IMR-90 (cell line): ENCODE measurements around the gene KCNK5. TPM values are rescaled to one million over a fixed set of nuclear protein-coding genes. Genes with fewer than 3 reads are reported as not detected.

Experiments used
- ATAC-seq: fragments of 200-7000 bp; cut with Tn5 transposase; 2 replicates; pipeline ENCODE4 v1.9.1; 2020; ENCODE audit warnings: low read depth, mild to moderate bottlenecking, moderate library complexity
- BruUV-seq: library from RNA; stranded (reverse); fragments of 400-500 nt; replicated peaks from 2 replicates; lab custom pipeline; 2021; lab: Mats Ljungman, UMichigan
- CTCF ChIA-PET: fragments of 300-600 bp; formaldehyde crosslinking; extraction: SDS; loops from one replicate; lab custom pipeline; 2021; ENCODE audit warnings: antibody characterized with exemption; lab: Yijun Ruan, JAX
- POLR2A ChIA-PET: fragments of 300-600 bp; sonication (Branson Sonifier 250); formaldehyde crosslinking; loops from one replicate; lab custom pipeline; 2022; ENCODE audit warnings: antibody characterized with exemption; ENCODE audit not compliant: unreplicated experiment; lab: Charles Lee
- DNase-seq: peaks from one replicate; pipeline ENCODE4 v3.0.0; 2013
- H2AFZ ChIP-seq: replicated peaks from 2 replicates; pipeline ENCODE3; 2013; ENCODE audit warnings: low read length, mild to moderate bottlenecking; ENCODE audit not compliant: poor library complexity
- H2AK5ac ChIP-seq: 2 replicates; pipeline ENCODE4 v1.6.1; 2013; ENCODE audit warnings: low read depth, low read length, inconsistent platforms
- H2AK9ac ChIP-seq: replicated peaks from 2 replicates; pipeline ENCODE3; 2013; ENCODE audit warnings: mild to moderate bottlenecking, low read depth, low read length, moderate library complexity; ENCODE audit not compliant: poor library complexity
- H2BK120ac ChIP-seq: 2 replicates; pipeline ENCODE4 v1.6.1; 2013; ENCODE audit warnings: low read depth, low read length, inconsistent platforms
- H2BK15ac ChIP-seq: 3 replicates; pipeline ENCODE4 v1.6.1; 2013; ENCODE audit warnings: low read depth, low read length, inconsistent platforms
- H2BK20ac ChIP-seq: 2 replicates; pipeline ENCODE4 v1.6.1; 2013; ENCODE audit warnings: low read depth, mild to moderate bottlenecking, inconsistent platforms, low read length, moderate library complexity
- H2BK5ac ChIP-seq: 2 replicates; pipeline ENCODE4 v1.6.1; 2013; ENCODE audit warnings: mild to moderate bottlenecking, low read depth, low read length, inconsistent platforms; ENCODE audit not compliant: poor library complexity, severe bottlenecking
- H3K14ac ChIP-seq: replicated peaks from 2 replicates; pipeline ENCODE4 v1.6.1; 2013; ENCODE audit warnings: low read depth, low read length, inconsistent platforms
- H3K18ac ChIP-seq: 2 replicates; pipeline ENCODE4 v1.6.1; 2013; ENCODE audit warnings: low read depth, low read length, control low read depth
- H3K23ac ChIP-seq: 2 replicates; pipeline ENCODE4 v1.6.1; 2013; ENCODE audit warnings: low read depth, low read length, inconsistent platforms
- H3K27ac ChIP-seq: 2 replicates; pipeline ENCODE4 v1.5.1; 2013; ENCODE audit warnings: mild to moderate bottlenecking, control low read depth, low read length; ENCODE audit not compliant: insufficient read depth
- H3K27me3 ChIP-seq: 2 replicates; pipeline ENCODE4 v1.6.1; 2013; ENCODE audit warnings: low read length; ENCODE audit not compliant: control insufficient read depth, insufficient read depth
- H3K36me3 ChIP-seq: 2 replicates; pipeline ENCODE4 v1.6.1; 2013; ENCODE audit warnings: low read length, mixed read lengths; ENCODE audit not compliant: control insufficient read depth, insufficient read depth
- H3K4ac ChIP-seq: 2 replicates; pipeline ENCODE4 v1.6.1; 2013; ENCODE audit warnings: low read depth, low read length, inconsistent platforms
- H3K4me1 ChIP-seq: 2 replicates; pipeline ENCODE4 v1.6.1; 2013; ENCODE audit warnings: low read length, mixed read lengths; ENCODE audit not compliant: control insufficient read depth, insufficient read depth
- H3K4me2 ChIP-seq: 2 replicates; pipeline ENCODE4 v1.6.1; 2013; ENCODE audit warnings: low read depth, mild to moderate bottlenecking, control low read depth, low read length, moderate library complexity
- H3K4me3 ChIP-seq: 2 replicates; pipeline ENCODE4 v1.5.1; 2013; ENCODE audit warnings: low read depth, mild to moderate bottlenecking, control low read depth, low read length, moderate library complexity; ENCODE audit not compliant: insufficient read depth
- H3K56ac ChIP-seq: 2 replicates; pipeline ENCODE4 v1.6.1; 2013; ENCODE audit warnings: low read length, inconsistent platforms; ENCODE audit not compliant: insufficient read depth; ENCODE audit errors: extremely low read depth
- H3K79me1 ChIP-seq, 2 experiments: 2 replicates each; pipeline ENCODE4 v1.6.1; 2013; ENCODE audit warnings: low read length in 2 of 2, inconsistent platforms in 1 of 2, low read depth in 1 of 2
- H3K9ac ChIP-seq: 2 replicates; pipeline ENCODE4 v1.6.1; 2013; ENCODE audit warnings: low read depth, low read length, control low read depth
- H3K9me1 ChIP-seq: 2 replicates; pipeline ENCODE4 v1.6.1; 2013; ENCODE audit warnings: low read length, inconsistent platforms; ENCODE audit not compliant: insufficient read depth
- H3K9me3 ChIP-seq: 2 replicates; pipeline ENCODE4 v1.6.1; 2013; ENCODE audit warnings: low read length; ENCODE audit not compliant: control insufficient read depth, insufficient read depth
- H4K20me1 ChIP-seq: 2 replicates; pipeline ENCODE4 v1.6.1; 2013; ENCODE audit warnings: low read length, inconsistent platforms; ENCODE audit not compliant: insufficient read depth
- H4K5ac ChIP-seq: 2 replicates; pipeline ENCODE4 v1.6.1; 2013; ENCODE audit warnings: mild to moderate bottlenecking, low read depth, low read length, control low read depth
- H4K8ac ChIP-seq, 2 experiments: 2 replicates each; pipeline ENCODE4 v1.6.1; 2013; ENCODE audit warnings: low read depth in 2 of 2, low read length in 2 of 2, control low read depth in 1 of 2, inconsistent platforms in 1 of 2
- H4K91ac ChIP-seq: 2 replicates; pipeline ENCODE4 v1.6.1; 2013; ENCODE audit warnings: low read depth, low read length, inconsistent platforms; ENCODE audit not compliant: insufficient read depth
- CEBPB ChIP-seq: IDR thresholded peaks from 2 replicates; pipeline ENCODE4 v1.6.1; 2012; ENCODE audit warnings: low read depth, low read length, improper control_type of control experiment
- CTCF ChIP-seq: conservative IDR thresholded peaks from 2 replicates; pipeline ENCODE4 v1.5.1; 2012; ENCODE audit warnings: mild to moderate bottlenecking, low read depth, low read length, improper control_type of control experiment
- FOS ChIP-seq: fragments of 150-350 bp; IDR thresholded peaks from 2 replicates; pipeline ENCODE4 v1.6.1; 2016; ENCODE audit warnings: low read depth, low read length
- NFE2L2 ChIP-seq: fragments of 150-350 bp; IDR thresholded peaks from 2 replicates; pipeline ENCODE4 v1.6.1; 2016; ENCODE audit warnings: low read depth, mild to moderate bottlenecking, low read length
- RAD21 ChIP-seq: IDR thresholded peaks from 2 replicates; pipeline ENCODE4 v1.6.1; 2012; ENCODE audit warnings: low read length, improper control_type of control experiment
- RCOR1 ChIP-seq: IDR thresholded peaks from 2 replicates; pipeline ENCODE4 v1.6.1; 2012; ENCODE audit warnings: mild to moderate bottlenecking, low read length, improper control_type of control experiment; ENCODE audit not compliant: insufficient replicate concordance
- SMC3 ChIP-seq: fragments of 150-350 bp; IDR thresholded peaks from 2 replicates; pipeline ENCODE4 v1.6.1; 2016; ENCODE audit warnings: low read depth, mild to moderate bottlenecking, antibody characterized with exemption, low read length, moderate library complexity
- WGBS, 2 experiments: methylation state at CpG; one replicate each; pipeline versions ENCODE4 v1.1.5 to v1.1.7; 2013; ENCODE audit warnings: missing lambda C conversion rate in 2 of 2; ENCODE audit not compliant: insufficient read length in 1 of 2; ENCODE audit errors: extremely low coverage in 2 of 2; 5-methylcytosine and 5-hydroxymethylcytosine counted together
- dilution Hi-C: fragments of 300-500 bp; cut with HindIII; formaldehyde crosslinking; loops from one replicate; pipeline ENCODE4 v1.14.3; 2018; ENCODE audit warnings: low sequenced_read_pairs; ENCODE audit not compliant: unreplicated experiment
- in situ Hi-C: fragments of 300-500 bp; cut with MboI; formaldehyde crosslinking; loops from 3 replicates; pipeline ENCODE4 v1.14.3; 2019; ENCODE audit warnings: low sequenced_read_pairs, inconsistent platforms, mixed read lengths
- intact Hi-C: fragments of 100-400 bp; cut with micrococcal nuclease; formaldehyde crosslinking; loops from 2 replicates; pipeline ENCODE4 v1.10.0; 2022
- polyA plus RNA-seq, 3 experiments: library from polyadenylated mRNA; depleted of rRNA; stranded (reverse); fragments of >200 nt; gene quantifications; 2 replicates each; pipeline ENCODE4 v1.2.3, GENCODE V29; 2012; ENCODE audit warnings: low replicate concordance in 1 of 3
- total RNA-seq: library from RNA; depleted of rRNA; stranded (reverse); fragments of >200 nt; gene quantifications from 2 replicates; pipeline ENCODE4 v1.2.3, GENCODE V29; 2012

Gene KCNK5
- total and polyA plus RNA-seq, 2 of the 4 experiments (the other 2 are of a cell fraction) = not detected

GRCh38 chr6:39243809-39244208 is 14.5 kb upstream of the KCNK5 start:
- H2BK120ac ChIP-seq = no peak overlapping the region
- H3K9ac ChIP-seq = no peak overlapping the region
- no peak overlapping the region for H2BK15ac ChIP-seq
- no TSS peak for BruUV-seq
- no peaks in the 10 kb centered on the region for H3K36me3 ChIP-seq
- no peak for TF ChIP-seq CTCF
- TF ChIP-seq RCOR1 = no peak
- TF ChIP-seq SMC3 = no peak
- TF ChIP-seq RAD21 = no peak
- TF ChIP-seq FOS = no peak
- no peak for TF ChIP-seq NFE2L2
- TF ChIP-seq CEBPB = no peak
- intact Hi-C loops (no loop called here), dilution Hi-C loops (no loop called here), in situ Hi-C loops (no loop called here)
- H3K9me3 ChIP-seq = no peaks in the 10 kb centered on the region
- no peak overlapping the region for H3K27ac ChIP-seq
- H3K4me2 ChIP-seq = no peak overlapping the region
- ChIA-PET POLR2A (no interaction called here), CTCF (no interaction called here)
- no peak overlapping the region for H2AK5ac ChIP-seq
- no peak overlapping the region for H4K91ac ChIP-seq
- H4K20me1 ChIP-seq = no peaks in the 10 kb centered on the region
- no peak overlapping the region for H2BK20ac ChIP-seq
- no peaks in the 10 kb centered on the region for H3K4me1 ChIP-seq
- H4K5ac ChIP-seq = no peak overlapping the region
- no peak overlapping the region for H3K14ac ChIP-seq
- H2AFZ ChIP-seq = no peak overlapping the region
- no peak overlapping the region for H2AK9ac ChIP-seq
- no peaks in the 10 kb centered on the region for H3K27me3 ChIP-seq
- WGBS, 2 experiments = no CpG with 5 or more reads among the region's 9 CpGs
- no peak overlapping the region for H3K4ac ChIP-seq
- H3K79me1 ChIP-seq = no peaks in the 10 kb centered on the region
- no peak overlapping the region for H2BK5ac ChIP-seq
- DNase-seq = no peak
- no peaks in the 10 kb centered on the region for H3K9me1 ChIP-seq
- H3K4me3 ChIP-seq = no peak overlapping the region
- no peak overlapping the region for H3K23ac ChIP-seq
- H3K56ac ChIP-seq = no peak overlapping the region
- no peak for ATAC-seq
- H3K18ac ChIP-seq = no peak overlapping the region
- H4K8ac ChIP-seq = no peak overlapping the region
